NB4 (cell line): ENCODE data around the gene MEIOB.
"Not testable (repeated sequence)": the region's sequence is repeated elsewhere in the genome, so short reads cannot be mapped to it uniquely, and the experiment has no call there.

Experiments used
- CTCF ChIP-seq: IDR thresholded peaks from one replicate; pipeline ENCODE4 v1.5.1; 2012; ENCODE audit warnings: low read depth, low read length
- MAX ChIP-seq: IDR thresholded peaks from 2 replicates; pipeline ENCODE4 v1.6.1; 2011; ENCODE audit warnings: low read depth, low read length
- MYC ChIP-seq: IDR thresholded peaks from 2 replicates; pipeline ENCODE4 v1.6.1; 2011; ENCODE audit warnings: low read depth, low read length
- POLR2A ChIP-seq: IDR thresholded peaks from 2 replicates; pipeline ENCODE4 v1.6.1; 2011; ENCODE audit warnings: mild to moderate bottlenecking; ENCODE audit not compliant: insufficient read length; ENCODE audit errors: extremely low read depth

GRCh38 chr16:1920122-1920521 lies 48.2 kb upstream of the MEIOB start:
- TF ChIP-seq POLR2A, MAX, CTCF, MYC: not testable (repeated sequence)
